ENCODE data around the gene TIMMDC1. TPM values are rescaled to one million over a fixed set of nuclear protein-coding genes. Genes with fewer than 3 reads are reported as not detected.

The TIMMDC1 gene
- total and polyA plus RNA-seq, 11 donors = 78.6 to 297 (median 213) TPM

- Histone ChIP-seq H3K4me1 (no peaks in the 10 kb centered on the region), H3K27ac (no peak overlapping the region), H3K4me3 (no peak overlapping the region), H3K9me3 (no peaks in the 10 kb centered on the region), H3K36me3 (peaks cover 0 to 6% (median 0%) of the 10 kb centered on the region in 9 donors), H3K27me3 (no peaks in the 10 kb centered on the region)
- 86 to 100% (median 98%) methylated on average over 1 of the region's 1 CpG for WGBS, 4 donors
- TF ChIP-seq, protein P1, sequence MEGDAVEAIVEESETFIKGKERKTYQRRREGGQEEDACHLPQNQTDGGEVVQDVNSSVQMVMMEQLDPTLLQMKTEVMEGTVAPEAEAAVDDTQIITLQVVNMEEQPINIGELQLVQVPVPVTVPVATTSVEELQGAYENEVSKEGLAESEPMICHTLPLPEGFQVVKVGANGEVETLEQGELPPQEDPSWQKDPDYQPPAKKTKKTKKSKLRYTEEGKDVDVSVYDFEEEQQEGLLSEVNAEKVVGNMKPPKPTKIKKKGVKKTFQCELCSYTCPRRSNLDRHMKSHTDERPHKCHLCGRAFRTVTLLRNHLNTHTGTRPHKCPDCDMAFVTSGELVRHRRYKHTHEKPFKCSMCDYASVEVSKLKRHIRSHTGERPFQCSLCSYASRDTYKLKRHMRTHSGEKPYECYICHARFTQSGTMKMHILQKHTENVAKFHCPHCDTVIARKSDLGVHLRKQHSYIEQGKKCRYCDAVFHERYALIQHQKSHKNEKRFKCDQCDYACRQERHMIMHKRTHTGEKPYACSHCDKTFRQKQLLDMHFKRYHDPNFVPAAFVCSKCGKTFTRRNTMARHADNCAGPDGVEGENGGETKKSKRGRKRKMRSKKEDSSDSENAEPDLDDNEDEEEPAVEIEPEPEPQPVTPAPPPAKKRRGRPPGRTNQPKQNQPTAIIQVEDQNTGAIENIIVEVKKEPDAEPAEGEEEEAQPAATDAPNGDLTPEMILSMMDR (IDR thresholded peaks at IDR 0.05) = no peak
- TF ChIP-seq POLR2A (IDR thresholded peaks at IDR 0.05) = no peak
- DNase-seq (no peak), ATAC-seq (no peak)
- intact Hi-C loops (cut with DNase I) = no loop called here
These were observed 35.9 kb downstream of the TIMMDC1 start for GRCh38 chr3:119534296-119534695.

DNA sequence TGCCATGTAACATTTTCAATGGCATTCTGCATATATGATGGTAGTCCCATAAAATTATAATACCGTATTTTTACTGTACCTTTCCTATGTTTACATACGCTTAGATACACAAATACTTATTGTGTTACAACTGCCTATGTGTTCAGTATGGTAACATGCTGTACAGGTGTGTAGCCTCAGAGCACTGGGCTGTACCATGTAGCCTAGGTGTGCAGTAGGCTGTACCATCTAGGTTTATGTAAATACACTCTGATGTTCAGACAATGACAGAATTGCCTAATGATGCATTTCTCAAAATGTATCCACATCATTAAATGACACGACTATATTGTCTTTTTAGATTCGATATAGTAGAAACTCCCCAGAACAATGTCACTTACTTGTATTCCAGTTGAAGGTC, 38.4 kb downstream of the TIMMDC1 start:
- WGBS, 4 donors = 93 to 97% (median 96%) methylated on average over 4 of the region's 4 CpGs
- no peaks in the 10 kb centered on the region for H3K27me3 ChIP-seq
- no peaks in the 10 kb centered on the region for H3K9me3 ChIP-seq
- H3K4me3 ChIP-seq = no peak overlapping the region
- no peak for DNase-seq
- H3K4me1 ChIP-seq = no peaks in the 10 kb centered on the region
- no peak overlapping the region for H3K27ac ChIP-seq
- TF ChIP-seq POLR2A (IDR thresholded peaks at IDR 0.05) = no peak
- TF ChIP-seq, protein P1 (IDR thresholded peaks at IDR 0.05) = no peak
- intact Hi-C loops (cut with DNase I) = no loop called here
- ATAC-seq = no peak
- peaks cover 0 to 6% (median 0%) of the 10 kb centered on the region in 9 donors for H3K36me3 ChIP-seq

- no peak for DNase-seq
These were observed 40.4 kb downstream of the TIMMDC1 start for GRCh38 chr3:119538772-119539171.

GRCh38 chr3:119541547-119541946, 43.2 kb downstream of the TIMMDC1 start:
- 76 to 89% (median 83%) methylated on average over 3 of the region's 3 CpGs for WGBS, 4 donors
- DNase-seq (no peak), ATAC-seq (no peak)
- Histone ChIP-seq H3K27ac (no peak overlapping the region), H3K9me3 (no peaks in the 10 kb centered on the region), H3K4me1 (no peaks in the 10 kb centered on the region), H3K36me3 (peaks cover 0 to 3% (median 0%) of the 10 kb centered on the region in 9 donors), H3K4me3 (no peak overlapping the region), H3K27me3 (no peaks in the 10 kb centered on the region)
- no peak for TF ChIP-seq POLR2A (IDR thresholded peaks at IDR 0.05)
- TF ChIP-seq, protein P1 (IDR thresholded peaks at IDR 0.05) = no peak
- intact Hi-C loops (cut with DNase I) = no loop called here

More at GRCh38 chr3:119538772-119539171, 40.4 kb downstream of the TIMMDC1 start:
- H3K27ac ChIP-seq = no peak overlapping the region
- no peaks in the 10 kb centered on the region for H3K9me3 ChIP-seq
- no peaks in the 10 kb centered on the region for H3K27me3 ChIP-seq
- 82 to 94% (median 90%) methylated on average over 1 of the region's 1 CpG for WGBS, 4 donors
- H3K4me3 ChIP-seq = no peak overlapping the region
- H3K36me3 ChIP-seq = peaks cover 0 to 6% (median 0%) of the 10 kb centered on the region in 9 donors
- no peak for TF ChIP-seq POLR2A (IDR thresholded peaks at IDR 0.05)
- TF ChIP-seq, protein P1 (IDR thresholded peaks at IDR 0.05) = no peak
- ATAC-seq = no peak
- no peaks in the 10 kb centered on the region for H3K4me1 ChIP-seq
- intact Hi-C loops (cut with DNase I) = no loop called here
